HepG2 (cell line): ENCODE data around the gene FRMPD2. TPM values are rescaled to one million over a fixed set of nuclear protein-coding genes. Genes with fewer than 3 reads are reported as not detected.

ENCODE experiments used
- ATAC-seq: fragments of 200-7000 bp; cut with Tn5 transposase; 3 replicates; pipeline ENCODE4 v1.9.1; 2020; ENCODE audit warnings: mild to moderate bottlenecking, moderate library complexity
- BruUV-seq: library from RNA; stranded (reverse); fragments of 400-500 nt; replicated peaks from 2 replicates; lab custom pipeline; 2021; lab: Mats Ljungman, UMichigan
- CTCF ChIA-PET: fragments of 300-600 bp; formaldehyde crosslinking; extraction: SDS; loops from one replicate; lab custom pipeline; 2021; ENCODE audit warnings: low total read pairs, inconsistent platforms, low intra/inter-chr PET ratio; lab: Yijun Ruan, JAX
- POLR2A ChIA-PET: fragments of 350-600 bp; sonication (Branson Sonifier 250); formaldehyde crosslinking; loops from one replicate; lab custom pipeline; 2020; ENCODE audit warnings: antibody characterized with exemption, inconsistent platforms; lab: Yijun Ruan, JAX
- DNase-seq: peaks from one replicate; pipeline ENCODE4 v3.0.0-alpha.2; 2015; ENCODE audit warnings: low spot score
- FAIRE-seq: peaks from 3 replicates; lab custom pipeline; 2011; peaks lifted over from hg19 to GRCh38; lab: Jason Lieb, UNC
- H2AFZ ChIP-seq: one replicate; pipeline ENCODE4 v1.6.1; 2011; ENCODE audit warnings: low read length, inconsistent platforms
- H3K27ac ChIP-seq: fragments of 300-600 bp; 3 replicates; pipeline ENCODE4 v1.8.0; 2011; ENCODE audit warnings: mixed run types, mild to moderate bottlenecking, mixed read lengths, low read length, inconsistent platforms; ENCODE audit not compliant: insufficient read depth; ENCODE audit errors: extremely low read length
- H3K27me3 ChIP-seq, 2 experiments: fragments of 200-600 bp in 1 of 2; 2 replicates in 1 of 2; 3 replicates in 1 of 2; pipeline versions ENCODE4 v1.6.0 to v1.8.0; 2011; ENCODE audit warnings: low read length in 2 of 2, mild to moderate bottlenecking in 2 of 2, moderate library complexity in 2 of 2, inconsistent platforms in 1 of 2; ENCODE audit not compliant: insufficient read depth in 2 of 2, control insufficient read depth in 1 of 2
- H3K36me3 ChIP-seq, 2 experiments: fragments of 200-600 bp in 1 of 2; replicated peaks in 1 of 2; 2 replicates in 1 of 2; 3 replicates in 1 of 2; pipeline versions ENCODE4 v1.5.1 to v1.8.0; 2011; ENCODE audit warnings: low read length in 2 of 2, inconsistent platforms in 1 of 2; ENCODE audit not compliant: insufficient read depth in 2 of 2, control insufficient read depth in 1 of 2
- H3K4me1 ChIP-seq: 2 replicates; pipeline ENCODE4 v1.5.1; 2012; ENCODE audit warnings: low read length, inconsistent platforms; ENCODE audit not compliant: insufficient read depth
- H3K4me2 ChIP-seq: 2 replicates; pipeline ENCODE4 v1.6.0; 2011; ENCODE audit warnings: low read depth, low read length, inconsistent platforms
- H3K4me3 ChIP-seq, 3 experiments: fragments of 200-600 bp in 1 of 3; sonication (generic), shearing (Covaris generic) in 1 of 3; replicated peaks in 1 of 3; 2 replicates each; pipeline ENCODE4 v1.5.1; 2011 to 2016; ENCODE audit warnings: low read length in 3 of 3, inconsistent platforms in 2 of 3, low read depth in 2 of 3, mild to moderate bottlenecking in 2 of 3, control low read depth in 1 of 3, mixed read lengths in 1 of 3; ENCODE audit not compliant: insufficient read depth in 1 of 3
- H3K79me2 ChIP-seq: one replicate; pipeline ENCODE4 v1.6.1; 2011; ENCODE audit warnings: low read length, inconsistent platforms; ENCODE audit not compliant: insufficient read depth
- H3K9ac ChIP-seq: 2 replicates; pipeline ENCODE4 v1.6.0; 2011; ENCODE audit warnings: mild to moderate bottlenecking, low read depth, low read length, inconsistent platforms; ENCODE audit not compliant: insufficient read depth
- H3K9me3 ChIP-seq: 2 replicates; pipeline ENCODE4 v1.5.1; 2012; ENCODE audit warnings: mild to moderate bottlenecking, low read length
- H4K20me1 ChIP-seq: 2 replicates; pipeline ENCODE4 v1.6.0; 2011; ENCODE audit warnings: inconsistent platforms, mild to moderate bottlenecking, low read length, moderate library complexity; ENCODE audit not compliant: insufficient read depth
- CBX1 ChIP-seq: IDR thresholded peaks from one replicate; pipeline ENCODE4 v1.6.1; 2016; ENCODE audit warnings: antibody characterized with exemption, low read depth
- GFI1 ChIP-seq: sonication (generic); formaldehyde crosslinking; IDR thresholded peaks from 2 replicates; pipeline ENCODE4 v1.5.0; 2020; ENCODE audit warnings: missing genetic modification reagents, mild to moderate bottlenecking, borderline replicate concordance
- JDP2 ChIP-seq: sonication (generic); formaldehyde crosslinking; IDR thresholded peaks from 2 replicates; pipeline ENCODE4 v1.8.1; 2022; ENCODE audit warnings: missing genetic modification reagents, borderline replicate concordance
- NR1H2 ChIP-seq: sonication (generic); formaldehyde crosslinking; IDR thresholded peaks from 2 replicates; pipeline ENCODE4 v1.8.1; 2022; ENCODE audit warnings: low read depth, missing genetic modification reagents, borderline replicate concordance
- ONECUT2 ChIP-seq: sonication (generic); formaldehyde crosslinking; IDR thresholded peaks from 2 replicates; pipeline ENCODE4 v1.4.0; 2020; ENCODE audit warnings: missing genetic modification reagents
- TSC22D2 ChIP-seq: sonication (generic); formaldehyde crosslinking; IDR thresholded peaks from 2 replicates; pipeline ENCODE4 v1.5.1; 2020; ENCODE audit warnings: missing genetic modification reagents, mild to moderate bottlenecking, borderline replicate concordance
- ZNF562 ChIP-seq: sonication (generic); formaldehyde crosslinking; IDR thresholded peaks from 2 replicates; pipeline ENCODE4 v1.8.0; 2022; ENCODE audit warnings: missing genetic modification reagents, borderline replicate concordance
- ZNF737 ChIP-seq: sonication (generic); formaldehyde crosslinking; IDR thresholded peaks from 2 replicates; pipeline ENCODE4 v1.5.0; 2020; ENCODE audit warnings: missing genetic modification reagents, mild to moderate bottlenecking, borderline replicate concordance
- ZNF766 ChIP-seq: sonication (generic); formaldehyde crosslinking; IDR thresholded peaks from 2 replicates; pipeline ENCODE4 v1.5.0; 2020; ENCODE audit warnings: missing genetic modification reagents, borderline replicate concordance
- WGBS: methylation state at CpG from one replicate; pipeline ENCODE4 v1.1.6; 2017; ENCODE audit warnings: low lambda C conversion rate; 5-methylcytosine and 5-hydroxymethylcytosine counted together
- in situ Hi-C: cut with HindIII; loops from 2 replicates; pipeline ENCODE4 v1.10.0; 2017; ENCODE audit warnings: low pct_unique_long_range_greater_than_20kb; ENCODE audit not compliant: extremely low pct_ligation_motif_present
- intact Hi-C: fragments of 100-400 bp; cut with micrococcal nuclease; formaldehyde crosslinking; loops from one replicate; pipeline ENCODE4 v1.10.0; 2022; ENCODE audit not compliant: unreplicated experiment
- polyA plus RNA-seq, 8 experiments: library from polyadenylated mRNA; depleted of rRNA in 3 of 8; stranded (reverse) in 7 of 8; unstranded in 1 of 8; fragments of >200 nt; fragmentation: Illumina TruSeq in 4 of 8; extraction: Trizol in 4 of 8; gene quantifications; 2 replicates each; pipeline versions ENCODE4 v1.2.1 to v1.2.3, GENCODE V29; 2011 to 2016; ENCODE audit warnings: low read depth in 4 of 8, missing spikeins in 1 of 8, mixed read lengths in 1 of 8; ENCODE audit not compliant: insufficient read depth in 1 of 8
- total RNA-seq, 5 experiments: library from RNA; depleted of rRNA; stranded (reverse); fragments of >200 nt; fragmentation: Illumina TruSeq; extraction: Trizol; gene quantifications; 2 replicates each; pipeline ENCODE4 v1.2.3, GENCODE V29; 2016; ENCODE audit warnings: low read depth in 1 of 5
- TF ChIP-seq, protein P1 (sequence below): sonication (generic); IDR thresholded peaks from 2 replicates; pipeline ENCODE4 v1.6.1; 2016; ENCODE audit warnings: low read depth, borderline replicate concordance
- TF ChIP-seq, protein P2 (sequence below): sonication (generic); formaldehyde crosslinking; IDR thresholded peaks from 2 replicates; pipeline ENCODE4 v1.5.0; 2020; ENCODE audit warnings: missing genetic modification reagents

The FRMPD2 gene
- total and polyA plus RNA-seq, 2 of the 13 experiments (the other 11 are each of a cell fraction or from before 2014, with no cell fraction given): 0.45 to 1.3 TPM

DNA sequence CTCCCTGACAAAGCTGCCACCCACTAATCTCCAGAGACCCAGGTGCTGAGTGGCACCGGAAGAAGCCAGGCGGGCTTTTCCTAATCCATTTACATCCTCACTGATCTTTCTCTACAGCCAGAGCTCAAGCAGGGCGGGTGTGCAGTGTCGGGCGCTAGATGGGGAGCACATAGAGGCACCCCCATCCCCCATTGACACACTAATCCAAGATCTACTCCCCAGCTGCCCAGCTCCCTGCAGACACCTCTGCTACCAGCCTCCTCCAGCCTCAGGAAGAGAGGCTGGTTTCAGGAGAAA, 22.2 kb downstream of the FRMPD2 start:
- H3K9me3 ChIP-seq: no peaks in the 10 kb centered on the region
- peaks cover 16% of the 10 kb centered on the region for H3K4me1 ChIP-seq
- ChIA-PET POLR2A (no interaction called here), CTCF (no interaction called here)
- no peak overlapping the region for H3K9ac ChIP-seq
- no peak for TF ChIP-seq TSC22D2
- TF ChIP-seq, protein P1, sequence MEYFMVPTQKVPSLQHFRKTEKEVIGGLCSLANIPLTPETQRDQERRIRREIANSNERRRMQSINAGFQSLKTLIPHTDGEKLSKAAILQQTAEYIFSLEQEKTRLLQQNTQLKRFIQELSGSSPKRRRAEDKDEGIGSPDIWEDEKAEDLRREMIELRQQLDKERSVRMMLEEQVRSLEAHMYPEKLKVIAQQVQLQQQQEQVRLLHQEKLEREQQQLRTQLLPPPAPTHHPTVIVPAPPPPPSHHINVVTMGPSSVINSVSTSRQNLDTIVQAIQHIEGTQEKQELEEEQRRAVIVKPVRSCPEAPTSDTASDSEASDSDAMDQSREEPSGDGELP: no peak
- no peak for TF ChIP-seq CBX1
- no peak for TF ChIP-seq ONECUT2 (CRISPR knock-in tag)
- TF ChIP-seq ZNF562 (CRISPR knock-in tag): no peak
- no peak for TF ChIP-seq GFI1
- no peak for TF ChIP-seq JDP2
- TF ChIP-seq ZNF737: no peak
- TF ChIP-seq ZNF766 (CRISPR knock-in tag): no peak
- no peak for TF ChIP-seq NR1H2 (CRISPR knock-in tag)
- TF ChIP-seq, protein P2, sequence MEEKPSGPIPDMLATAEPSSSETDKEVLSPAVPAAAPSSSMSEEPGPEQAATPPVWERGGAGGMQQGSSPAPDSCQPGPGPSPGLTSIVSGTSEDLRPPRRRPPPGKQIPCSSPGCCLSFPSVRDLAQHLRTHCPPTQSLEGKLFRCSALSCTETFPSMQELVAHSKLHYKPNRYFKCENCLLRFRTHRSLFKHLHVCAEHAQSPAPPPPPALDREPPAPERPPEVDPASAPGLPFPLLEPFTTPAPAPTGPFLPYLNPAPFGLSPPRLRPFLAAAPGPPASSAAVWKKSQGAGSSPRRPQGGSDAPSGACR (CRISPR knock-in tag): no peak
- H3K4me3 ChIP-seq: no peak overlapping the region
- H4K20me1 ChIP-seq: no peaks in the 10 kb centered on the region
- intact Hi-C loops: no loop called here
- H3K36me3 ChIP-seq: no peaks in the 10 kb centered on the region
- H3K27ac ChIP-seq: no peak overlapping the region
- H2AFZ ChIP-seq: no peak overlapping the region
- FAIRE-seq (no peak), ATAC-seq (no peak), DNase-seq (no peak)
- in situ Hi-C loops: no loop called here
- H3K79me2 ChIP-seq: no peaks in the 10 kb centered on the region
- BruUV-seq: no TSS peak
- WGBS: 90% methylated on average over 5 of the region's 5 CpGs
- H3K4me2 ChIP-seq: no peak overlapping the region
- no peaks in the 10 kb centered on the region for H3K27me3 ChIP-seq
